GM18526 (cell line): ENCODE data around the gene SH3TC1.

Source experiments
- POLR2A ChIP-seq: IDR thresholded peaks from 3 replicates; pipeline ENCODE4 v1.6.1; 2011; ENCODE audit not compliant: insufficient read length; ENCODE audit errors: extremely low read depth

Gene SH3TC1

DNA sequence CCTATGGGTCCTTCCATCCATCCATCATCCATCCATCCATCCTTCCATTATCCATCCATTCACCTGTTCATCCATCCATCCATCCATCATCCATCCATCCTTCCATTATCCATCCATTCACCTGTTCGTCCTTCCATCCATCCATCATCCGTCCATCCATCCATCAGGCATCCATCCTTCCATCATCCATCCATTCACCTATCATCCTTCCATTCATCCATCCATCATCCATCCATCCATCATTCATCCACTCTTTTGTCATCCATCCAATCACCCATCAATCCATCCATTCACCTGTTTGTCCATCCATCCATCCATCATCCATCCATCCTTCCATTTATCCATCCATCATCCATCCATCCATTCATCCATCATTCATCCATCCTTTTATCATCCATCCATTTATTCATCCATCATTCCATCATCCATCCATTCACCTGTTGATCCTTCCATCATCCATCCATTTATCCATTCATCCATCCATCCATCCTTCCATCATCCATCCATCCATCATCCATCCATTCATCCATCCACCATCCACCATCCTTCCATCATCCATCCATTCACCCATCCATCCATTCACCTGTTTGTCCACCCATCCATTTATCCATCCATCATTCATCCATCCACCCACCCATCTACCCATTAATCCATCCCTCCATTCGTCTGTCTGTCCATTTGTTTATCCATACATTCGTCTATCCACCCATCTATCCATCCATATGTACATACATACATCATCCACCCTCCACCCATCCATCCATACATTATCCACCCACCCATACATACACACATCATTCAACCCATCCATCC is 34.8 kb downstream of the SH3TC1 start:
- no peak for TF ChIP-seq POLR2A

DNA sequence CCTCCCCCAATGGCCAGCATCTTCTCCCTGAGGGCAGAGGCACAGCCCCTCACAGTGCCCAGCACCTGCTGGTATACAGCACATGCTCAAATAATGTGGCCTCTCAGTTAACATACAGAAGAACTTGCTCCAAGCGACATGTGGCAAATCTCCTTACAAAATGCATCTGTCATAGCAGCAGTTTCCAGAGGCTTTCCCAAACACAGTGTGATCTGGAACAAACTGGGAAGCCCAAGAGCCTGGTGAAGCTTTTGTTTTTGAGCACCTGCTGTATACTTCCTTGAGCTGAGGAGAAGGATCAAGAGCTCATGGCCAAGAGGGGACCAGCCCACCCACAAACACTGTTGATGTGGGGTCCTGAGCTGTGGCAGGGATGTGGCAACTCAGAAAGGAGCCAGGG is 35.6 kb downstream of the SH3TC1 start:
- no peak for TF ChIP-seq POLR2A

DNA sequence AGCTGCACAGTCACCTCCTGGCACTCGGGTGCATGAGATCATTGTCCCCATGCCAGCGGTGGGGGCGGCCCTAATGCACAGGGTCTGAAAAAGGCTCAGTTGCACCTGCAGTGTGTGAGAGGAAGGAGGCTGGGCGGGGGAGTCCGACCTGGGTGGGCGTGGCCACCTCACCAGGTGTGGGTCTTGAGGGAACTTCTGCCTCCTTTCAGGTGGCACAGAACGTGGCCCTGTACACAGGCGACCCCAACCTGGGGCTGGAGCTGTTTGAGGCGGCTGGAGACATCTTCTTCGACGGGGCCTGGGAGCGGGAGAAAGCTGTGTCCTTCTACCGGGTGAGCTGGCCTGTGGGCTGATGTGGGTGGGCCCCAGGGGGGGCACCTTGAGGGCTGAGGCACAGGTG is 36.1 kb downstream of the SH3TC1 start:
- no peak for TF ChIP-seq POLR2A

DNA sequence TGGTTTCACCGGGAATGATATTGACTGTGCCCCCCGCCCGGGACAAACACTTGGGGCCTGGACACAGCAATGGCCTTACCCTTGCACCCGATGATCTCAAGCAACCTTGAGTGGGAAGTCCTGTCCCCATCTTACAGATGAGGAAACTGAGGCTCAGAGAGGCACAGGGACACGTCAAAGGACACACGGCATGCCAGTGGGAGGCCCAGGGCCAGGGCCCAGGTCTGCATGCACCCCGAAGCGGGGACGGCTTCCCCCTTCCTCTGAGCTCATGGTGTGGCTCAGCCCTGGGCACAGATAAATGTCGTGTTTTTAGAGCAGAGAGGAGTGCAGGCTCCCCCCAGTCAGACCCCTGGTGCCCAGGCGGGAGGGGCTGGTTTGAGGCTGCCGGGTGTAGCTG is 36.6 kb downstream of the SH3TC1 start:
- TF ChIP-seq POLR2A, result no peak

DNA sequence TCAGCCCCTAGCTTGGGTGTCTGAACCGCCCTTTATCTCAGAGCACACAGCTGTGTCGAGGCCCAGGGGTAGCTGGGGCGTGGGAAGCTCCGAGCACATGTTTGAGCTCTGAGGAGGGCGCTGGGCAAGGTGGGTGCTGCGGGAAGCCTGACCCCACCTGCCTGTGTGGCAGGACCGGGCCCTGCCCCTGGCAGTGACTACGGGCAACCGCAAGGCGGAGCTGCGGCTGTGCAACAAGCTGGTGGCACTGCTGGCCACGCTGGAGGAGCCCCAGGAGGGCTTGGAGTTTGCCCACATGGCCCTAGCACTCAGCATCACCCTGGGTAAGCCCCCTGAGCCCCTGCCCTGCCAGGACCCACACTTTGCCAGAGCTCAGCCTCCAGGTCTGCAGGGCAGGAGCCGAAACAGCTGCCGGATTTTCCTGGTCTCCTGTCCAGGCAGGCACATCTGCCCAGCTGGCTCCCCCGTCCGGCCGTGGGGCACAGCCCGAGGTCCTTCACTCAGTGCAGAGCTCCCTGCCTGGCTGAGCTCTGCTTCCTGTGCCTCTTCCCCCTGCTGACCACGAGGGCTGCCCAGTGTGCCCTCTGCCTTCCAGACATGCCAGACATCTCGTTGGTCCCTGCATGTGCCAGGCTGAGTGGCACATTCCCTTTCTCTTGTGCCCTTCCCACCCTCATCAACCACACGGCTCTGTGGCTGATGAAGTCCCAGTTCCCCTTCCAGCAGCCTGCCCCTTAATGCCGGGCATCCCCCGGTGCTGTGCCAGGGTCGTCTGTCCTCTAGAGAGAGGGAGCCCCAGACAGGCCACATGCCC is 37.2 kb downstream of the SH3TC1 start:
- no peak for TF ChIP-seq POLR2A

DNA sequence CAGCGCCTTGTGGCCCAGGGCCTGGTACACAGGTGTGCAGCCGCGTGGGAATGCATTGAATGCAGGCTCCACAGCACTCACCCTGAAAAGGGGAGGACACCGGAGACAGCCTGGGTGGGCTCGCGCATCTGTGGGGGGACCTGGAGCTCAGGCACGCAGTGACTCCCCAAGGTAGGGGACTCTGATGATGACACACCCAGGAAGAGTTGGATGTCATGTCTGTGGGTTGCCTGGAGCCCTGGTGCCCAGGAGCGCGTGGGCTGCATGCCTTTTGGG is 37.8 kb downstream of the SH3TC1 start:
- no peak for TF ChIP-seq POLR2A

DNA sequence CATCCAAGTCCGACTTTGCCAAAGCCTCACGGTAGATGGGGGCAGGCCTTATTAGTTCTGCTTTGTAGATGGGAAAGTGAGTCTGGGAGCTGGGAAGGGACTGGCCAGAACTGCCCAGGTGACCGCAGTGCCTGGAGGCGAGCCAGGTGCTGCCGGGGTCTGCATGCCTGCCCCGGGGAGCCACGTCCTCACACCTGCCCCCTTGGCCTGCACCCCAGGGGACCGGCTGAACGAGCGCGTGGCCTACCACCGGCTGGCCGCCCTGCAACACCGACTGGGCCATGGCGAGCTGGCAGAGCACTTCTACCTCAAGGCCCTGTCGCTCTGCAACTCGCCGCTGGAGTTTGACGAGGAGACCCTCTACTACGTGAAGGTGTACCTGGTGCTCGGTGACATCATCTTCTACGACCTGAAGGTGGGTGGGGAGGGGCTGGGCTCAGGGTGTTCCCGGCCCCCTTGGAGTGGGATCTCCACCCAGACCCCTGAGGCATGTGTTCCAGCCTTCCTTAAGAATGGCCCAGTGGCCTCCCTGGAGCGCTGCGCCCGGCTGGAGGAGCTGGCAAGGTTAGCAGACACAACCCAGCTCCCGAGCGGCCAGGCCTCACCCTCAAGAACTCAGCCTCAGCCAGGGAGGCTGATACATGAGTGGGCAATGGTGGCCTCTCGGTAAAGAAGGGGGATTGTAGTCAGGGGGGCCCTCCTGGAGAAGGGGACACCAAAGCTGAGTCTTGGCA is 38.3 kb downstream of the SH3TC1 start:
- no peak for TF ChIP-seq POLR2A

DNA sequence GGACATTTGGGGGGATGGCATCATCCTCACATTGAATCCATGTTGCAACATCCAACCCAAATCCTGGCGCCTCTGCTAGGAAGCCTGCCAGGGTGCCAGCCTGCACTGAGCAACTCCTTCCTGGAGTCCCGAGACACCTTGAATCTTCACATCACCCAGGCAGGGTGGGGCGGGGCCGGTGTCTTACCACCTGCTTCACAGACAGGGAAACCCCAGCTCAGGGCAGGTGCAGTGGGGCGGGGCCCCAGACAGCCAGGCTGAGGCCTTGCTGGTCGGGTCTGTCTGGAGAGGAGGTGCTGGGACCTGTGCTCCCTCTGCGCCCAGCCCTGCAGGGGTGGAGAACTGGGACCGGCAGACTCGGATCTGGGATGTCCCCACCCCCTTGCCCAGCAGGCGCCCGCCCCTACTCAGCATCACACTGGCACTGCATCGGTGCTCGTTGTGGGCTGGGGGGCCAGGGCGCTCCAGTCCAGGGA is 39.0 kb downstream of the SH3TC1 start:
- no peak for TF ChIP-seq POLR2A

DNA sequence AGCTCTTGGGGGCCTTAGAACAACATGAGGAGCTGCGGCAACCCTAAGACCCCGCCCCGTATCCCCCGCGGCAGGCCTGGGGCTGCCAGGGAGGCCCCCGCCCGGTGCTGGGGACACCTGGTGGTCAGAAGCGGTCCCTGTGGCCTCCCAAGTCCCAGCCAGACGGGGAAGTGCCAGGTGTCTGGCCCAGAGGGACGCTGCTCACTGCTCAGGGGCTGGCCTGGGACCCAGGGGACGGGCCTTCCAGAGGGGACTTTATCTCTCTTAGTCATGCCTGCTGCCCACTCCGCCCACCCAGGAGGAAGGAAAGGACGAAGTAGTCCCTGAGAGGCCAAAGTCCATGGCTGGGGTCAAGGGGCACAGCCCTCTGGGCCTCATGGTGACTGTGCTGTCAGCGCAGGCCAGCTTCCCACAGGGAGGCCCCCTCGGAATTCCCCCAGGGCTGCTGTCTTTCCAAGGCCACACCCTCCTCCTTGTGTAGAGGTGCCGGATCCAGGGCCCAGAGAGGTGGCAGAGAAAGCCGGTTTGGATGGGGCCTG is 39.5 kb downstream of the SH3TC1 start:
- TF ChIP-seq POLR2A, result no peak

DNA sequence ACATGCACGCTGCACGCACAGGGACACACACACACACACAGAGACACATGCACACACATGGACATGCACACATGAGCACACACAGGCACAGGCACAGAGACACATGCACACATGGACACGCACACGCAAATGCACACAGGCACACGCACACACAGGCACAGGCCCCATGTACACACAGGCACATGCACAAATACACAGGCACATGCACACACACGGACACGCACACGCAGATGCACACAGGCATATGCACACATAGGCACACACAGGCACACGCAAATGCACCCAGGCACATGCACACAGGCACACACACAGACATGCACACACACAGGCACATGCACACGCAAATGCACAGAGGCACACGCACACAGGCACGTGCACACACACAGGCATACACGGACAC is 40.1 kb downstream of the SH3TC1 start:
- TF ChIP-seq POLR2A, result no peak

DNA sequence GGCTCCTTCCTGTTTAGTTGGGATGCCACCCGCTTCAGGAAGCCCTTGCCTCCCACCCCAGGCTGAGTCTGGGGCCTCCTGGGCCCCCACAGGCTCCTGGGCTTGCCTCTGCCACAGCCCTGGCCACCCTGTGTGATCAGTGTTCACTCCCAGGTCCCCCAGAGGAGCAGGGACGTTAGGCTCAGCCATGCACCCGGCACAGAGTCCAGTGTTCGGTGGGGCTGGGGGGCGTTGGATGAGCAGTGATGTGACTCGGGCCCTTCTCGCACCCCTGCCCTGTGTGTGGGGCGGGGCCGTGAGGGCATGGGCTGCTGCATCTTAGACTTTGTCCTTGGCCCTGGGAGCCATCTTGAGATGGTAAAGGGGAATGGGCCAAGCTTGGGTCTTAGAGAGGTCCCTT is 40.6 kb downstream of the SH3TC1 start:
- TF ChIP-seq POLR2A, result no peak

DNA sequence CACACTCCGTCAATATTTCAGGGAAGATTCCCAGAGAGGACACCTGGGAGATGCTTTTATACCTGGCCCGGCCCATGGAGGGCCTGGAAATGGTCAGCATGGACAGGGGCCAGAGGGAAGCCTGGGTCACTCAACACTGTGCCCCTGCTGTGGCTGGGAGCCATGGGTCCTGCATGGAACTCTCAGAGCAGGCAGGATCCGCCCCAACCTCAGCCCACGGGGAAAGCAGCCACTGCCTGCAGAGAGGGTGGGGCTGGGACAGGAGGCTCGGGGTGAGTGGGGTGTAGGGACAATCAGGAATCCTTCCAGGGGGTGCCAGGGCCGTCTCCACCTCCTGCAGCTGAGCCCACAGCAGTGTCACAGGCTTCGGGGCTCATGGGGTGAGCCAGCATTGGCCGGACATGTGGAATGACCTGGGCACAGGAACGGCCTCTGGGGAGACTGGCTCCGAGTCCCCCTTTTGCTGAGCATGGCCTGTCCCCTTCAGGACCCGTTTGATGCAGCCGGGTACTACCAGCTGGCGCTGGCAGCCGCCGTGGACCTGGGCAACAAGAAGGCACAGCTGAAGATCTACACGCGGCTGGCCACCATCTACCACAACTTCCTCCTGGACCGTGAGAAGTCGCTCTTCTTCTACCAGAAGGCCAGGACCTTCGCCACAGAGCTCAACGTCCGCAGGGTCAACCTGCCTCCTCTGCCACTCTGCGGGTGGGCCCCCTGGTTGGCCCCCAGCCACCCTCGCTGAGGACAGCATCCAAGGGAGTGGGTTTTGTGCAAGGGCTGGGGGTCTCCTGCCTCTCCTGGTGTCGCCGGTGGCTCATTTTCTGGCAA is 41.3 kb downstream of the SH3TC1 start:
- no peak for TF ChIP-seq POLR2A

DNA sequence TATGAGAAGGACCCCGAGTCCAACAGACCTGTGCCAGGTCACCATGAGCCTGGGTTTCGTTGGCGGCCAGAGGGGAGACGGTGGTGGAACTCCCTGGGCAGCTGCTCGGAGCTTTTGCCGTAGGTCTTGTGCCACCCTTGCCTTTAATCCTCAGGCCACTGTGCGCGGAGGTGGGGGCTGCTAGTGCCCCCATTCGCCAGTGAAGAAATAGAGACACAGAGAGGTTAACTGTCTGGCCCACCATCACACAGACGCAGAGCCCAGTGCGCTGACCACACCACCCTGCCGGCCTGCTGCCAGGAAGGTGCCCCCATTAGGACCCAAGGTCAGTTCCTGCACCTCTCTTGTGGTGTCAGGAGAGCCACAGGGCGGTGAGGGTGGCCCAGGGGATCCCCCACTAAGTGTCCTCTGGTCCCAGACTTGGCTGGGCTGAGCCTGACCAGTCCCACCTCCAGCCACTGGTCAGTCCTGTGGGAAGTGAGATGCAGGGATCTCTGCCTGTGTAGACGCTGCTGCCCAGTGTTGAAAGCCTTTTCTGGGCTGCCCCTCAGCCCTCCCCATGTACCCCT is 42.2 kb downstream of the SH3TC1 start:
- no peak for TF ChIP-seq POLR2A

DNA sequence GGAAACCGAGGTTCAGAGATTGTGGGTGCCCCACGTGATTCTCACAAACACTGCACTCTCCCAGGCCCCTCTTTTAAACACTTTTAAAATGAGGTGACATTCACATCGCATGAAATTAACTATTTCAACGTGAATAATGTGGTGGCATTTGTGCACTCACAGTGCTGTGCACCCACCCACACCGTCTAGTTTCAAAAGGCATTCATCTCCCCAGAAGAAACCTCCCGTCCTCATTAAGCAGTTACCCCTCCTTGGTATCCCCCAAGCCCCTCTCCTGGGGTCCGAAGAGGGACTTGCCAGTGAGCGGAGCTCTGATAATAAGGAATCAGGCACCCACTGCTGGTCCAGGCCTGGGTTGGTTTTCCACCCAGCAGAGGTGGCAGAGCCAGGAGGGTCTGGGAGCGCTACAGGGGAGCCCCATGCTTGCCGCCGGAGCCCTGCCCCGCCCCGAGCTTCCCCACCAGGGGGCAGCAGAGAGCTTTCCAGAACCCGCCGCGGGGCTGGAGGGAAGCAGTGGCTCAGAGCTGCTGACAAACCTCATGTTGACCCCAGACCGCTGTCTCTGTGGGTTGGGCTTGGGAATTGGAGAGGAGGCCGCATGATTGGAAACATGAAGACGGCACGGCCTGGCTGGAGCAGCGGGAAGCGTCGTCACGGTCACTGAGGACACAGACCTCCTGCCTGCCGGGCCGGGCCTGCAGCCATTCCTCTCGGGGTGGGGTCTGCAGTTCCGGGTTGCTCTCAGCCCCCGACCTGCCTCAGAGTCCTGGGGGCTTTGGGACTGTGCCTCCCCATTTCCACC is 43.0 kb downstream of the SH3TC1 start:
- TF ChIP-seq POLR2A, result no peak
